ENCODE results near the gene SNRNP40. TPM values are rescaled to one million over a fixed set of nuclear protein-coding genes. Genes with fewer than 3 reads are reported as not detected.

Gene SNRNP40
- total and polyA plus RNA-seq, 2 experiments from 2014 or later = 46.9 to 59.1 TPM

GRCh38 chr1:31238612-31238985 is 58.0 kb downstream of the SNRNP40 start:
- no peaks in the 10 kb centered on the region for H3K79me2 ChIP-seq
- H3K4me2 ChIP-seq = peak overlapping the region; percentile 86
- no peaks in the 10 kb centered on the region for H4K20me1 ChIP-seq (ENCODE audit: insufficient read depth, poor library complexity, severe bottlenecking)
- no peak overlapping the region for H3K4me3 ChIP-seq
- H3K9me3 ChIP-seq (ENCODE audit: low read depth) = no peaks in the 10 kb centered on the region
- H3K27ac ChIP-seq = no peak overlapping the region
- H3K27me3 ChIP-seq = peaks cover 60% of the 10 kb centered on the region
- H3K36me3 ChIP-seq (replicated peaks; ENCODE audit: insufficient read depth, low read depth) = no peaks in the 10 kb centered on the region
- WGBS (ENCODE audit: low lambda C conversion rate, missing lambda C conversion rate) = 45% methylated on average over 4 of the region's 4 CpGs
- no peak for DNase-seq (ENCODE audit: low spot score)
- H3K4me1 ChIP-seq (ENCODE audit: insufficient read depth) = peaks cover 9% of the 10 kb centered on the region
- H3K9me2 ChIP-seq (replicated peaks; ENCODE audit: insufficient read depth) = no peaks in the 10 kb centered on the region
- peak overlapping the region; percentile 45 for H2AFZ ChIP-seq
- TF ChIP-seq EZH2phosphoT487 (IDR thresholded peaks at IDR 0.05; ENCODE audit: low read depth, severe bottlenecking, unreplicated experiment) (no peak), CTCF (IDR thresholded peaks at IDR 0.05; ENCODE audit: poor library complexity) (no peak), EZH2 (IDR thresholded peaks at IDR 0.05; ENCODE audit: borderline replicate concordance) (no peak)

GRCh38 chr1:31234870-31235269 is 61.7 kb downstream of the SNRNP40 start:
- TF ChIP-seq EZH2 (IDR thresholded peaks at IDR 0.05; ENCODE audit: borderline replicate concordance) (no peak), CTCF (IDR thresholded peaks at IDR 0.05; ENCODE audit: poor library complexity) (no peak), EZH2phosphoT487 (IDR thresholded peaks at IDR 0.05; ENCODE audit: low read depth, severe bottlenecking, unreplicated experiment) (no peak)
- Histone ChIP-seq H3K36me3 (replicated peaks; ENCODE audit: insufficient read depth, low read depth) (no peaks in the 10 kb centered on the region), H3K4me1 (ENCODE audit: insufficient read depth) (peaks cover 5% of the 10 kb centered on the region), H3K4me3 (no peak overlapping the region), H2AFZ (no peak overlapping the region), H3K27ac (no peak overlapping the region), H3K9me3 (ENCODE audit: low read depth) (no peaks in the 10 kb centered on the region), H4K20me1 (ENCODE audit: insufficient read depth, poor library complexity, severe bottlenecking) (no peaks in the 10 kb centered on the region), H3K27me3 (peaks cover 39% of the 10 kb centered on the region), H3K79me2 (no peaks in the 10 kb centered on the region), H3K4me2 (no peak overlapping the region), H3K9me2 (replicated peaks; ENCODE audit: insufficient read depth) (no peaks in the 10 kb centered on the region)
- no peak for DNase-seq (ENCODE audit: low spot score)
- 75% methylated on average over 4 of the region's 4 CpGs for WGBS (ENCODE audit: low lambda C conversion rate, missing lambda C conversion rate)

- DNase-seq (ENCODE audit: low spot score) = no peak
- no peak overlapping the region for H3K27ac ChIP-seq
- peaks cover 4% of the 10 kb centered on the region for H3K4me1 ChIP-seq (ENCODE audit: insufficient read depth)
- no peaks in the 10 kb centered on the region for H4K20me1 ChIP-seq (ENCODE audit: insufficient read depth, poor library complexity, severe bottlenecking)
- H3K36me3 ChIP-seq (replicated peaks; ENCODE audit: insufficient read depth, low read depth) = no peaks in the 10 kb centered on the region
- H3K27me3 ChIP-seq = peaks cover 39% of the 10 kb centered on the region
- H3K9me2 ChIP-seq (replicated peaks; ENCODE audit: insufficient read depth) = no peaks in the 10 kb centered on the region
- H3K9me3 ChIP-seq (ENCODE audit: low read depth) = no peaks in the 10 kb centered on the region
- no peak overlapping the region for H2AFZ ChIP-seq
- H3K4me2 ChIP-seq = no peak overlapping the region
- H3K79me2 ChIP-seq = no peaks in the 10 kb centered on the region
- WGBS (ENCODE audit: low lambda C conversion rate, missing lambda C conversion rate) = 74% methylated on average over 11 of the region's 12 CpGs
- TF ChIP-seq CTCF (IDR thresholded peaks at IDR 0.05; ENCODE audit: poor library complexity) (no peak), EZH2 (IDR thresholded peaks at IDR 0.05; ENCODE audit: borderline replicate concordance) (no peak), EZH2phosphoT487 (IDR thresholded peaks at IDR 0.05; ENCODE audit: low read depth, severe bottlenecking, unreplicated experiment) (no peak)
- H3K4me3 ChIP-seq = no peak overlapping the region
Observed at GRCh38 chr1:31234123-31234708, 62.4 kb downstream of the SNRNP40 start.
